GM12873 (cell line): Measurements from ENCODE around the gene TMEM223.

Source experiments
- CTCF ChIP-seq: IDR thresholded peaks from 2 replicates; pipeline ENCODE4 v1.5.1; 2012; ENCODE audit warnings: low read depth, mild to moderate bottlenecking, moderate library complexity, low read length, control low read depth; ENCODE audit not compliant: insufficient read depth; ENCODE audit errors: missing control alignments

Gene TMEM223, protein sequence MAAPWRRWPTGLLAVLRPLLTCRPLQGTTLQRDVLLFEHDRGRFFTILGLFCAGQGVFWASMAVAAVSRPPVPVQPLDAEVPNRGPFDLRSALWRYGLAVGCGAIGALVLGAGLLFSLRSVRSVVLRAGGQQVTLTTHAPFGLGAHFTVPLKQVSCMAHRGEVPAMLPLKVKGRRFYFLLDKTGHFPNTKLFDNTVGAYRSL

DNA sequence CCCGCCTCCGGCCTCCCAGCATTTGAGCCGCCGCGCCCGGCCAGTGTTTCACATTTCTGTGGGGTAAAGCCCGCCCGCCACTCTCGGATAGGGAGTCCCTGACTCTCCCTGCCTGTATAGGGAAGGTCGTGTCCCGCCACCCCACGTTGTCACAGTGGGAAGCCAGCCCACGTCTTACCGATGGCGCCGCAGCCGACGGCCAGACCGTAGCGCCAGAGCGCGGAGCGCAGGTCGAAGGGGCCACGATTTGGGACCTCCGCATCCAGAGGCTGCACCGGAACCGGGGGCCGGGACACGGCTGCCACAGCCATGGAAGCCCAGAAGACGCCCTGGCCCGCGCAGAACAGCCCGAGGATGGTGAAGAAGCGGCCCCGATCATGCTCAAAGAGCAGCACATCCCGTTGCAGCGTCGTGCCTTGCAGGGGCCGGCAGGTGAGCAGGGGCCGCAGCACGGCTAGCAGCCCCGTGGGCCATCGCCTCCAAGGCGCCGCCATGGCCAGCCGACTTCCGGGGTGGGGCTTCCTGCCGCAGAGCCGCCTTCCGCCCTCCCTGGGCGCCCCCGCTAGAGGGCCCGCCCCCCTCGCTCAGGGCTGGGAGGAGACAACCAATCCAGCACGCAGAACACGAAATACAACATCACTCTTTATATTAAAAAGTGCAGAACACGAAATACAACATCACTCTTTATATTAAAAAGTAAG is at the start of gene TMEM223:
Gene TMEM223 (minus strand): TSS at position 506 of the 701 bp plus-strand sequence. CDS start 12 bp downstream, at position 494.
- TF ChIP-seq CTCF, result no peak

GRCh38 chr11:62839050-62839945 is 47.5 kb upstream of the TMEM223 start, which contains the start of gene WDR74:
Gene WDR74 (minus strand): TSS chr11:62839590. CDS start chr11:62839570, 20 bp downstream.
- TF ChIP-seq CTCF, result no peak

DNA sequence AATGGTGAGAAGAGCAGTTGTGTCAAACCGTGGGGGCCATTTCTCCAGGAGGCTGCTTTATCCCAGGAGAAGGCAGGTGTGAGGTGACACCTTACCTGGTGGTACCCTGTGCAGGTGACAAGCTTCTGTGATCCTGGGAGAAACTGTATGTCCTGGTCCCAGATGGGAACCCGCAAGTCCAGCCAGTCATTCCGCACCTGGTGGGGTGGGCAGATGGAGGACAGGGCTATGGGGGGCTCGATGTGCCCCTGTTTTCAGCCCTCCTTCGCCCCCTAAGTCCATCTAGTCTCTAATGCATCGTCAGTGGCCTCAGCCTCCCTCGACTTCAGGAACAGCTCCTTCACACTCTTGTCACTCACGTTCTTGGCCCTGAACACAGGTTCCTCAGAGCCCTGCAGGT is 43.5 kb upstream of the TMEM223 start:
- TF ChIP-seq CTCF, result no peak

GRCh38 chr11:62832336-62833234 is 40.8 kb upstream of the TMEM223 start, which contains the start of gene TEX54:
Gene TEX54 (minus strand): TSS chr11:62832841.
- no peak for TF ChIP-seq CTCF

DNA sequence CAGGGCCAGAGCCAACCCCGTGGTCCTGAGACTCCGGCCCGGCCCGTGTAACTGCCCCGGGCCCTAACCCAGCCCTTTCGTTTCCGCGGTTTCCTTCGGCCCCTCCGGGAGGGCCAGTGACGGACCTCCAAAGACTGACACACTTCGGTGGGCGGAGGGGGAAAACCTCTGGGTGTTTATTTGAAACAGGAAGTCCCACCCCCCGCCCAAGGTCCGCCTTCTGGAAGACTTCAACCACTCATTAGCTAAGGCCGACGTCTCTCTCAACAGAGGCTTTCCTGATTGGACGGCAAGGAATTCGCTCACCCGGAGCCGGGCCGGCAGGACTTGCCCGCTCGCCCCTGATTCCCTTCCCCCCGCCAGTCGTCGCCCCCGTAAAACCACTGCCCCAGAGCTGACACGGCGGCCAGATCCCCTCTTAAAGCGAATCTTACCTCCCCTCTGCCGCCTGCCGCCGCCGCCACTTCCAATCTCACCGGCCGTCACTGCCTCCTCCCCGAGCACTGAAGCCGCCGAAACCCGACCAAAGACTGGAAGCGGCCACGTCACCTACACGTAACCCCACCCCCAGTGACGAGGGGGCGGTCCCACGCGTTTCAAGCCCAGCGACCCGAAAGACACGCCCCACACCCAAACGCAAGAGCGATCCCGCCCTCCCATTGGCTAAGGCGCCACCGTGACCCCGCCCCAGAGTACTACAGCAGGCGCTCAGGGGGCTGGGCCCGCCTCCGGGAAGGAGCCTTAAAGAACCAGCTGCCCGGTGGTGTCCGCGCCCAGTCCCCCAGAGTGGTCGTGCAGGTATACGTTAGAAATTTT is 39.9 kb upstream of the TMEM223 start, which contains the start of gene STX5:
Gene STX5 (minus strand): TSS at position 532 of the 816 bp plus-strand sequence. CDS start 808 bp downstream, outside the sequence.
- no peak for TF ChIP-seq CTCF

DNA sequence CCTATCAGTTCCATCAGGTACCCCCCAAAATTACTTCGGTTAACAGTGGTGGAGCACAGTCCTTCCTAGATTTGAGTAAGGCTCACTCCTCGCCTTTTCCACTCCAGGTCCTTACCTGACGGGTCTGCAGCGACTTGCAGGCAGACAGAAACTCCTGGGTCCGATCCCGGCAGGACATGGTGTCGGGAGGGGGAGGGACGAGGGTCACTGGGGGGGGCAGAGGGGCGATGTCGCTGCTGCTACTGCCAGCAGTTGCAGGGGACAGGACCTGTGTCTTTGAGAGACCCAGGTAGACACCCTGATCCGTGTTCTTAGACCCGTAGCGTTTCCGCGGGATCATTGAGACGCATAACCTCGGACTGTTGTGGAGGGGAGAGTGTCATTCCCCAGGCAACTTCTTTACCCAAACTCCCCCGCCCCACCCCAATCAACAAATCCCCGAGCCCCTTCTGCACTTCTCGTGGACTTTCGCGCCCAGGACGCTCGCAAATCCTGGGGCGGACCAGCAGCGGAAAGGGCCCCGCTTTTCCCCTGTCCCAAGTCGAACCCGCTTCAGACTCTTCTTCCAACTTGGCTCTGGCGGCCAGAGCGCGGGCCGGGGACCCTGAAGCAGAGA is 39.2 kb upstream of the TMEM223 start:
- no peak for TF ChIP-seq CTCF
